NCI-H2081 treated with DMSO at 0.1 percent for 48 hours (cell line): ENCODE measurements around the gene NAB2.

ENCODE experiments used
- DNase-seq: peaks from one replicate; lab custom pipeline; 2025; lab: John Stamatoyannopoulos, UW

The NAB2 gene

GRCh38 chr12:57133916-57134315, 45.0 kb downstream of the NAB2 start:
- no peak for DNase-seq

- no peak for DNase-seq
Observed at GRCh38 chr12:57134949-57135348, 46.0 kb downstream of the NAB2 start.

GRCh38 chr12:57135527-57136326, 46.8 kb downstream of the NAB2 start:
- no peak for DNase-seq

GRCh38 chr12:57138526-57139272, 49.8 kb downstream of the NAB2 start:
- DNase-seq: no peak

GRCh38 chr12:57139796-57140649, 51.1 kb downstream of the NAB2 start:
- DNase-seq: no peak

- DNase-seq: no peak
Observed at GRCh38 chr12:57141249-57141648, 52.3 kb downstream of the NAB2 start.

- no peak for DNase-seq
Observed at GRCh38 chr12:57142121-57142520, 53.2 kb downstream of the NAB2 start.

GRCh38 chr12:57142727-57143126, 53.8 kb downstream of the NAB2 start:
- DNase-seq: no peak

GRCh38 chr12:57143454-57143853, 54.5 kb downstream of the NAB2 start:
- no peak for DNase-seq
